IMR-90 (cell line): Measurements from ENCODE around the gene EYS. TPM values are rescaled to one million over a fixed set of nuclear protein-coding genes. Genes with fewer than 3 reads are reported as not detected.

Experiments used
- ATAC-seq: fragments of 200-7000 bp; cut with Tn5 transposase; 2 replicates; pipeline ENCODE4 v1.9.1; 2020; ENCODE audit warnings: low read depth, mild to moderate bottlenecking, moderate library complexity
- BruUV-seq: library from RNA; stranded (reverse); fragments of 400-500 nt; replicated peaks from 2 replicates; lab custom pipeline; 2021; lab: Mats Ljungman, UMichigan
- CTCF ChIA-PET: fragments of 300-600 bp; formaldehyde crosslinking; extraction: SDS; loops from one replicate; lab custom pipeline; 2021; ENCODE audit warnings: antibody characterized with exemption; lab: Yijun Ruan, JAX
- POLR2A ChIA-PET: fragments of 300-600 bp; sonication (Branson Sonifier 250); formaldehyde crosslinking; loops from one replicate; lab custom pipeline; 2022; ENCODE audit warnings: antibody characterized with exemption; ENCODE audit not compliant: unreplicated experiment; lab: Charles Lee
- DNase-seq: peaks from one replicate; pipeline ENCODE4 v3.0.0; 2013
- H2AFZ ChIP-seq: replicated peaks from 2 replicates; pipeline ENCODE3; 2013; ENCODE audit warnings: low read length, mild to moderate bottlenecking; ENCODE audit not compliant: poor library complexity
- H2AK5ac ChIP-seq: 2 replicates; pipeline ENCODE4 v1.6.1; 2013; ENCODE audit warnings: low read depth, low read length, inconsistent platforms
- H2AK9ac ChIP-seq: replicated peaks from 2 replicates; pipeline ENCODE3; 2013; ENCODE audit warnings: mild to moderate bottlenecking, low read depth, low read length, moderate library complexity; ENCODE audit not compliant: poor library complexity
- H2BK120ac ChIP-seq: 2 replicates; pipeline ENCODE4 v1.6.1; 2013; ENCODE audit warnings: low read depth, low read length, inconsistent platforms
- H2BK15ac ChIP-seq: 3 replicates; pipeline ENCODE4 v1.6.1; 2013; ENCODE audit warnings: low read depth, low read length, inconsistent platforms
- H2BK20ac ChIP-seq: 2 replicates; pipeline ENCODE4 v1.6.1; 2013; ENCODE audit warnings: low read depth, mild to moderate bottlenecking, inconsistent platforms, low read length, moderate library complexity
- H2BK5ac ChIP-seq: 2 replicates; pipeline ENCODE4 v1.6.1; 2013; ENCODE audit warnings: mild to moderate bottlenecking, low read depth, low read length, inconsistent platforms; ENCODE audit not compliant: poor library complexity, severe bottlenecking
- H3K14ac ChIP-seq: replicated peaks from 2 replicates; pipeline ENCODE4 v1.6.1; 2013; ENCODE audit warnings: low read depth, low read length, inconsistent platforms
- H3K18ac ChIP-seq: 2 replicates; pipeline ENCODE4 v1.6.1; 2013; ENCODE audit warnings: low read depth, low read length, control low read depth
- H3K23ac ChIP-seq: 2 replicates; pipeline ENCODE4 v1.6.1; 2013; ENCODE audit warnings: low read depth, low read length, inconsistent platforms
- H3K27ac ChIP-seq: 2 replicates; pipeline ENCODE4 v1.5.1; 2013; ENCODE audit warnings: mild to moderate bottlenecking, control low read depth, low read length; ENCODE audit not compliant: insufficient read depth
- H3K27me3 ChIP-seq: 2 replicates; pipeline ENCODE4 v1.6.1; 2013; ENCODE audit warnings: low read length; ENCODE audit not compliant: control insufficient read depth, insufficient read depth
- H3K36me3 ChIP-seq: 2 replicates; pipeline ENCODE4 v1.6.1; 2013; ENCODE audit warnings: low read length, mixed read lengths; ENCODE audit not compliant: control insufficient read depth, insufficient read depth
- H3K4ac ChIP-seq: 2 replicates; pipeline ENCODE4 v1.6.1; 2013; ENCODE audit warnings: low read depth, low read length, inconsistent platforms
- H3K4me1 ChIP-seq: 2 replicates; pipeline ENCODE4 v1.6.1; 2013; ENCODE audit warnings: low read length, mixed read lengths; ENCODE audit not compliant: control insufficient read depth, insufficient read depth
- H3K4me2 ChIP-seq: 2 replicates; pipeline ENCODE4 v1.6.1; 2013; ENCODE audit warnings: low read depth, mild to moderate bottlenecking, control low read depth, low read length, moderate library complexity
- H3K4me3 ChIP-seq: 2 replicates; pipeline ENCODE4 v1.5.1; 2013; ENCODE audit warnings: low read depth, mild to moderate bottlenecking, control low read depth, low read length, moderate library complexity; ENCODE audit not compliant: insufficient read depth
- H3K56ac ChIP-seq: 2 replicates; pipeline ENCODE4 v1.6.1; 2013; ENCODE audit warnings: low read length, inconsistent platforms; ENCODE audit not compliant: insufficient read depth; ENCODE audit errors: extremely low read depth
- H3K79me1 ChIP-seq, 2 experiments: 2 replicates each; pipeline ENCODE4 v1.6.1; 2013; ENCODE audit warnings: low read length in 2 of 2, inconsistent platforms in 1 of 2, low read depth in 1 of 2
- H3K9ac ChIP-seq: 2 replicates; pipeline ENCODE4 v1.6.1; 2013; ENCODE audit warnings: low read depth, low read length, control low read depth
- H3K9me1 ChIP-seq: 2 replicates; pipeline ENCODE4 v1.6.1; 2013; ENCODE audit warnings: low read length, inconsistent platforms; ENCODE audit not compliant: insufficient read depth
- H3K9me3 ChIP-seq: 2 replicates; pipeline ENCODE4 v1.6.1; 2013; ENCODE audit warnings: low read length; ENCODE audit not compliant: control insufficient read depth, insufficient read depth
- H4K20me1 ChIP-seq: 2 replicates; pipeline ENCODE4 v1.6.1; 2013; ENCODE audit warnings: low read length, inconsistent platforms; ENCODE audit not compliant: insufficient read depth
- H4K5ac ChIP-seq: 2 replicates; pipeline ENCODE4 v1.6.1; 2013; ENCODE audit warnings: mild to moderate bottlenecking, low read depth, low read length, control low read depth
- H4K8ac ChIP-seq, 2 experiments: 2 replicates each; pipeline ENCODE4 v1.6.1; 2013; ENCODE audit warnings: low read depth in 2 of 2, low read length in 2 of 2, control low read depth in 1 of 2, inconsistent platforms in 1 of 2
- H4K91ac ChIP-seq: 2 replicates; pipeline ENCODE4 v1.6.1; 2013; ENCODE audit warnings: low read depth, low read length, inconsistent platforms; ENCODE audit not compliant: insufficient read depth
- BHLHE40 ChIP-seq: fragments of 150-350 bp; IDR thresholded peaks from 2 replicates; pipeline ENCODE4 v1.6.1; 2016; ENCODE audit warnings: mild to moderate bottlenecking, low read depth, low read length
- CEBPB ChIP-seq: IDR thresholded peaks from 2 replicates; pipeline ENCODE4 v1.6.1; 2012; ENCODE audit warnings: low read depth, low read length, improper control_type of control experiment
- CTCF ChIP-seq: conservative IDR thresholded peaks from 2 replicates; pipeline ENCODE4 v1.5.1; 2012; ENCODE audit warnings: mild to moderate bottlenecking, low read depth, low read length, improper control_type of control experiment
- ELK1 ChIP-seq: fragments of 150-350 bp; IDR thresholded peaks from 2 replicates; pipeline ENCODE4 v1.6.1; 2016; ENCODE audit warnings: low read depth, mild to moderate bottlenecking, low read length, moderate library complexity, borderline replicate concordance
- FOS ChIP-seq: fragments of 150-350 bp; IDR thresholded peaks from 2 replicates; pipeline ENCODE4 v1.6.1; 2016; ENCODE audit warnings: low read depth, low read length
- MAFK ChIP-seq: IDR thresholded peaks from 2 replicates; pipeline ENCODE4 v1.6.1; 2012; ENCODE audit warnings: low read depth, low read length, improper control_type of control experiment
- MAZ ChIP-seq: IDR thresholded peaks from 2 replicates; pipeline ENCODE4 v1.6.1; 2012; ENCODE audit warnings: low read depth, mild to moderate bottlenecking, low read length, improper control_type of control experiment, moderate library complexity, borderline replicate concordance
- NFE2L2 ChIP-seq: fragments of 150-350 bp; IDR thresholded peaks from 2 replicates; pipeline ENCODE4 v1.6.1; 2016; ENCODE audit warnings: low read depth, mild to moderate bottlenecking, low read length
- POLR2A ChIP-seq: IDR thresholded peaks from 2 replicates; pipeline ENCODE4 v1.6.1; 2012; ENCODE audit warnings: mild to moderate bottlenecking, low read depth, low read length
- RFX5 ChIP-seq: IDR thresholded peaks from 2 replicates; pipeline ENCODE4 v1.8.0; 2012; ENCODE audit warnings: low read depth, mild to moderate bottlenecking, low read length, moderate library complexity
- SMC3 ChIP-seq: fragments of 150-350 bp; IDR thresholded peaks from 2 replicates; pipeline ENCODE4 v1.6.1; 2016; ENCODE audit warnings: low read depth, mild to moderate bottlenecking, antibody characterized with exemption, low read length, moderate library complexity
- USF2 ChIP-seq: fragments of 150-350 bp; IDR thresholded peaks from 2 replicates; pipeline ENCODE4 v1.6.1; 2017; ENCODE audit warnings: mild to moderate bottlenecking, antibody characterized with exemption, low read length, low read depth
- WGBS, 2 experiments: methylation state at CpG; one replicate each; pipeline versions ENCODE4 v1.1.5 to v1.1.7; 2013; ENCODE audit warnings: missing lambda C conversion rate in 2 of 2; ENCODE audit not compliant: insufficient read length in 1 of 2; ENCODE audit errors: extremely low coverage in 2 of 2; 5-methylcytosine and 5-hydroxymethylcytosine counted together
- dilution Hi-C: fragments of 300-500 bp; cut with HindIII; formaldehyde crosslinking; loops from one replicate; pipeline ENCODE4 v1.14.3; 2018; ENCODE audit warnings: low sequenced_read_pairs; ENCODE audit not compliant: unreplicated experiment
- in situ Hi-C: fragments of 300-500 bp; cut with MboI; formaldehyde crosslinking; loops from 3 replicates; pipeline ENCODE4 v1.14.3; 2019; ENCODE audit warnings: low sequenced_read_pairs, inconsistent platforms, mixed read lengths
- intact Hi-C: fragments of 100-400 bp; cut with micrococcal nuclease; formaldehyde crosslinking; loops from 2 replicates; pipeline ENCODE4 v1.10.0; 2022
- polyA plus RNA-seq, 3 experiments: library from polyadenylated mRNA; depleted of rRNA; stranded (reverse); fragments of >200 nt; gene quantifications; 2 replicates each; pipeline ENCODE4 v1.2.3, GENCODE V29; 2012; ENCODE audit warnings: low replicate concordance in 1 of 3
- total RNA-seq: library from RNA; depleted of rRNA; stranded (reverse); fragments of >200 nt; gene quantifications from 2 replicates; pipeline ENCODE4 v1.2.3, GENCODE V29; 2012

EYS gene
- total and polyA plus RNA-seq, 2 of the 4 experiments (the other 2 are of a cell fraction): under 0.01 TPM; not detected in 1

GRCh38 chr6:63790334-63790733 is 1916.7 kb downstream of the EYS start:
- no TSS peak for BruUV-seq
- Histone ChIP-seq H4K20me1 (no peaks in the 10 kb centered on the region), H4K8ac (no peak overlapping the region), H2BK120ac (no peak overlapping the region), H3K9ac (no peak overlapping the region), H3K27ac (no peak overlapping the region), H2AK5ac (no peak overlapping the region), H3K9me3 (no peaks in the 10 kb centered on the region), H4K5ac (no peak overlapping the region), H2BK20ac (no peak overlapping the region), H3K36me3 (no peaks in the 10 kb centered on the region), H2AK9ac (no peak overlapping the region), H3K56ac (no peak overlapping the region), H3K14ac (no peak overlapping the region), H3K9me1 (0 out of 2 replicates have a peak, but pooled peaks cover 3% of the 10 kb centered on the region), H4K91ac (no peak overlapping the region), H3K27me3 (no peaks in the 10 kb centered on the region), H2BK5ac (no peak overlapping the region), H3K18ac (no peak overlapping the region), H3K4ac (no peak overlapping the region), H3K4me1 (peaks cover 1% of the 10 kb centered on the region; the same call in 1 of the 2 replicates), H3K23ac (no peak overlapping the region), H2BK15ac (no peak overlapping the region), H3K79me1 (no peaks in the 10 kb centered on the region), H3K4me2 (no peak overlapping the region), H3K4me3 (no peak overlapping the region), H2AFZ (no peak overlapping the region)
- WGBS, 2 experiments: 100% methylated on average over 1 of the region's 3 CpGs; no CpG with 5 or more reads in 1 of the 2 experiments
- no peak for DNase-seq
- POLR2A ChIA-PET: no interaction called here
- CTCF ChIA-PET: interaction anchor here (2.1 kb wide), 1 partner anchor 12 kb away, joined by 6 read pairs; no protein-coding TSS in a partner anchor
- dilution Hi-C loops: no loop called here
- intact Hi-C loops: no loop called here
- in situ Hi-C loops: no loop called here
- TF ChIP-seq RFX5 (no peak), POLR2A (no peak), CEBPB (no peak), MAZ (no peak), SMC3 (no peak), NFE2L2 (no peak), ELK1 (no peak), FOS (no peak), CTCF (no peak), BHLHE40 (no peak), MAFK (no peak), USF2 (no peak)
- no peak for ATAC-seq
